NCI-H2171 (cell line): ENCODE results near the gene UTS2B.

ENCODE experiments used
- DNase-seq: peaks from one replicate; lab custom pipeline; 2025; lab: John Stamatoyannopoulos, UW

UTS2B gene, protein sequence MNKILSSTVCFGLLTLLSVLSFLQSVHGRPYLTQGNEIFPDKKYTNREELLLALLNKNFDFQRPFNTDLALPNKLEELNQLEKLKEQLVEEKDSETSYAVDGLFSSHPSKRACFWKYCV

DNA sequence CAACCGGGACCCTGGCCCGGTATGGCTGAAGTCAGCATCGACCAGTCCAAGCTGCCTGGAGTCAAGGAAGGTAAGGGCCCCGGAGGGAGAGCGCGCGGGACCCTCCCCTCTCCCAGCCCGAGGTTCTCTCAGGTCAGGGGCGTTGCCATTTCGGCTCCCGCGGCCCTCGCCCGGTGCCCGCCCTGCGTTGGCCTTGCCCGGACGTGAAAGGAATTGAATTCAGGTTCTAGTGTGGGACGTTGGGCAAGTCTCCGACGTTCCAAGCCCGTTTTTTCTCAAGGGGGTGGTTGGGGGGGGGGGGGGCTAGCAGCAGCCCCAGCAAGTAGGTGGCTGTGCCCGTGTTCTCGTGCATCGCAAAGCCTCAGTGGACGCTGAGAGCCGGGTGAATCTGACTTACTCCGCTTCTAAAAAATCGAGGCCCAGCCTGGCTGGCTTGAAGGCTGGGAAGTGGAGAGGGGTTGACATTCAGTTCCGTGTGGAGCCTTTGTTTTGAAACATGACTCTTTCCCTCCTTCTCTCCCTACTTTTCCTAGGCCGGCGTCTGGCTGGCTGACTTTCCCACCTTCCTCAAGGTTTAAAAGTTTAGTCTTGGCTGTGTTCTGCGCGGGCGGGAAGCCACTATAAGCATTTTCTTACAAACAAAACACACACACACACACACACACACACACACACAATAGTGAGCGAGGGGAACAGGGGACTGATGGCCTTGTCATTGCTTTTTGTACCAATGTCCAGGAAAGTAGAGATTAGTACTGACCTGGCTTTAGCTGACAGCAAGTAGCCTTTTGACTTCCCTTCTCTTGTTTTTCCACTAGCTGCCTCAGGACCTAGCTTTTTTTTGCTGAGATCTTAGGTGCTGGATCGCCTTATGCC is at the start of gene UTS2B:
TSS of gene UTS2B (minus strand) at position 873 of the 876 bp plus-strand sequence. CDS start 48,337 bp downstream, outside the sequence.
- peak; percentile 21 for DNase-seq

DNA sequence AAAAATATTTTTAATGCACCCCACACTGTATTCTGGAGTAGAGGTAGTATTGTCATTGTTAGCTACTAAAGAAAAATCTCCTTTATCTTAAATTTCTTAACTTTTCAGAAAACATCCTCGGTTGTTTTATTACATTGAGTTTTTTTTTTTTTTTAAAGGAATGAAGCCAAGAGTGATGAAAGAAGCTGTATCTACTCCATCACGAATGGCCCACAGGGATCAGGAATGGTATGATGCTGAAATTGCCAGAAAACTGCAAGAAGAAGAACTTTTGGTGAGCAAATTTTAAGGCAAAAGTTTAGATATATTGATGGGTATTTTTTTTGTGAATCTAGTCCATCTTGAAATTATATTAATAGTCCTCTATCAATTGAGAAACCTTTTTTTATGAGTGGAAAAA is 49.7 kb upstream of the UTS2B start:
- no peak for DNase-seq

DNA sequence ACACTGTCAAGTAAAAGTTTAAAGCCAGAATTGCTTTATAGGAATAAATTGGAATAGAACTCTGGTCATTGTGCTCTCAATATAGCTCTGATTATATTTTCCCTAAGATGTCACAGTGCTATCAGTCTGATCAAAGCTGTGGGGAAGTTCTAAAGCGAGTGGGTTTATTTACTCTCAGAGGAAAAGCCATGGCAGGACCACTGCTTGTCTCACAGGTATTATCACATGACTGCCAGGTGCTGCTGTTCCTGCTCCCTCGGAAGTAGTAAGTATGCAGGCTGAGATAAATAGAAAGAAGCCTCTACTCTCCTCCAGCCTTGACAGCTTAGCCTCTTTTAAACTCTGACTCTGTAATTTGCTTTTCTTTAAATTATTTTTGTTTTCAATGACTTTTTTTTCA is 49.1 kb upstream of the UTS2B start:
- no peak for DNase-seq

DNA sequence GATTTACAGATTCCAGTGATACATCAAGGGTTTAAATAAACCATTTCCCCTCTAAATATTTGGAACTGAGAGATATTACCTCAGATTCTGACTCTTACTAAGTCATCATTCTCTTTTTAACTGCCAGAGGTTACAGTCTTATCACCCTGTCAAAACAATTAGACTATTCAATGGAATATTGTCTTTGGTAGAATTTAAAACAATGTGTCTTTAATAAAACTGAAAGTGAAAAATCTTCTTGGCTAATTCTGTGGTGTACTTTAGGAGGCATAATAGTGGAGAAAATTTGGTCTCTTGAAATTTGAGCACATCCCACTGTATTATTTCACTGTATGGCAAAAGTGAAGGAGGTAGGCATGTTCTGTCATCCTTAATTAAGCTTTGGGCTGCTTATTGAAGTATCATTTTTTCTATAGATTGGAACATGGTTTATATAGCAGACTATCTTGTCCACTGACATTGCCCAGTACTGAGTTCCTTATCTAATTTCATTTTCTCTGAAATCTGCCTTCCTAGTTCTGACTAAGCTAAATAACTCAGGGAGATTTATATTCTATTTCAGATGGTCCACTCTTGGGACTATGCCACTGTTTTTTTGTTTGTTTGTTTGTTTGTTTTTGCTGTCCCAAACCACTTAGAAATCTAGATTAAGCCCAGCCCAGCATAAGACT is 48.0 kb upstream of the UTS2B start:
- DNase-seq: no peak

DNA sequence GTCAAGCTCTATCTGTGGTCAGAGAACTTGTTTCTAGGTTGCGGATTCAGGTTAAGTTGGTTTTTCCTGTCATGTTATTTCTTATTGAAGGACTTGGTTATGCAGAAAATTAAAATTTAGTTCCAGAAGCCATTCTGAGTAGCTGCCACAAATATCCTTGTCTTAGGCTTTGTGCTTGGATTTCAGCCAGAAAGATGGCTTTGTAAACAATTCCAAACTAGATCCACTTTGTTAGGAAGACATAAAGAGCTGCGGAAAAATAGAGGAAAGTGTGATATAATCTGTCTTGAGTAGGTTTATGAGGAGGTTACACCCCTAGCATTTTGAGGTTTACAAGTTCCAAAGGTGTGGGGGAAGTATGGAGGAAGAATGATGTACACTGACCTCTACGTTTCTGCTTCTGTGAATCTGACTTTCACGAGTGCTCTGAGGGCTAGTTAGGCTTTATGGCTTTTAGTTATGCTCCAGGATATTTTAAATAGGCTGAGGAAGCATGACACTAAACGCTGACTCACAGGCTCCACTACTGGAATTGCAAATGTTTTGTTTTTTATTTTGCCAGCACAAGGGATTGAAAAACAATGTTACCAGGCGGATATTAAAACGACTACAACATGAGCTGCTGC is 46.3 kb upstream of the UTS2B start:
- no peak for DNase-seq

DNA sequence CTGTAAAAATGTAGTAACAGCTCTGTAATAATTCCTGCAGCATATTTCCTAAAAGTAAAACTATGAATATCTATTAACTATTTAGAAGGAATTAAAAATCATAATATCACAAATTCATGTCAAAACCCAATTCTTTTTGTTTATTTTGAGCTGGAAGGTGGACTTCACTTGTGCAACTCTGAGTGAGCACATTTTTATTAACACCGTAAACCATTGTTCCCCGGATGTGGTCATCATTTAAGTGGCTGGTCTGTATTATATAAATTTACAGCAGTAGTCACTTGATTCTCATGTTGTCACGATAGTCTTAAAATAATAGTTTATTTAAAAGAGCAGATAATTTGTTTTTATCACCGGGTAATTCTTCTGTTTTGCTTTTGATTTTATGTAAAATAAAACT is 43.0 kb upstream of the UTS2B start:
- no peak for DNase-seq

DNA sequence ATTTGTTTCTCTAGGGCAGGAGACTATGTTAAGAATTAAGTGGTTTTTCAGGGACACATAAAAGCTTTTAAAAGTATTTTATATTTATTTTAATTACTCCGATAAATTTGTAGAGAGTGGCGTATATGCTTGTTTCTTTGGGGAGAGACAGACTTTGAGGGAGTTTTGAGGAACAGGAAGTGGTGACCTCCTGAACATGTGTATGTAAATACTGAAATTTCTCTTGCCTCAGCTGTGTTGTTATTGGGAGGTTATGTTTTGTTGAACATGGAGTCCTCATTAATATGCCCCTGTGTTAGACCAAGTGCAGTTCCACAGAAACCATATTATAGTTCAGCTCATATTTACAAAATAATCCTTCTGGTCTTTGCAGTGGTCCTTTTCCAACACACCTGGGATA is 41.8 kb upstream of the UTS2B start:
- no peak for DNase-seq

DNA sequence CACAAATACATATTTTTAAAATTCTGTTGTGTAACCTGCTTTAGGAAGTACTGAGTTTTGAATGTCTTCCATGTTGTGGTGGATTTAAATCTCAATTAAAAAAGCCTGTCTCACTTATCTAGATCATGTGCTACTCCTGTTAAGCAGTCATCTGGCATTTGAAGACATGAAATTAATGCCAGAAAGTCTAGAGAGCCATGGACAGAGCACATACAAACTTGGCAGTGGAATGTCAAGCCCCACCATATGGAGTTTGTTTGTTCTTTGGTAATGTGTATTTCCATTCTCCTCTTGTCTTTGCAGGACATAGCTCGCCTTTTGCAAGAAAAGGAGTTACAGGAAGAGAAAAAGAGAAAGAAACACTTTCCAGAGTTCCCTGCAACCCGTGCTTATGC is 39.3 kb upstream of the UTS2B start:
- DNase-seq: no peak

DNA sequence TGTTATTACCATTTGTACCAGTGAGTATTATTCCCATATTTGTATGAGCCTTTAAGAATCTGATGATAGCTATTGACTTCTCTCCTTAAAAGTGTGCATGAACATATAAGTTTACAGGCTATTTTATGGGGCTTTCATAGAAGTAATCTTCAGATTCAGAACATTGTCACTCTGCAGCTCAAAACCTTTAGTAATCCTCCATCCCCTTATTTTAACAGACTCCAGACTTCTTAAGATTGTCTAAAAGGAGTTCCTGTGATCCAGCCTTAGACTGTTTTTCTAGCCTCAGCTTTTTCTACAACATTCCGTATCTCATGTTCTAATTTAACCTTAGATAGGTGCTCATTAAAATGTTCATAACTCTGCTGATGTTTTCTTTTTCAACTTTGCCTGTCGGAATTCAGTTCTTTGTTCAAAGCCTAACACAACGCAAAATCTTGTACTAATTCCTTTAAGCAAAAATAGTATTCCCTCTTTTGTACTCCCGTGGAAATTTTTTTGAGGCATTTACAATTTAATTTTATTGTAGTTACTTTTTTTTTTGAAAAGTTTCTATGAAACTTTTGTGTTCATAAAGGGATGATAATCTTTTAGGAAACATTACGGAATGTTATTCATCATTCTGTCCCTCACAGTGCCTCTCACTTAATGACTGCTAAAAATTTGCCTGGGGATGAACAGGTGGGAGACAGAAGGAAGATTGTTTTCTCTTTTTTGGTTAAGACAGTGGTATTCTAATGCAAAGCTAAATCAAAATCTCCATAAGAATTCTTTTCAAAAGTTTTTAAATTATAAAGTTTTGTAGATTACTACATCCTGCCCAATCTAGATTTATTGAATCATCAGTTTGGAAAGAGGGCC is 38.7 kb upstream of the UTS2B start:
- DNase-seq: no peak

DNA sequence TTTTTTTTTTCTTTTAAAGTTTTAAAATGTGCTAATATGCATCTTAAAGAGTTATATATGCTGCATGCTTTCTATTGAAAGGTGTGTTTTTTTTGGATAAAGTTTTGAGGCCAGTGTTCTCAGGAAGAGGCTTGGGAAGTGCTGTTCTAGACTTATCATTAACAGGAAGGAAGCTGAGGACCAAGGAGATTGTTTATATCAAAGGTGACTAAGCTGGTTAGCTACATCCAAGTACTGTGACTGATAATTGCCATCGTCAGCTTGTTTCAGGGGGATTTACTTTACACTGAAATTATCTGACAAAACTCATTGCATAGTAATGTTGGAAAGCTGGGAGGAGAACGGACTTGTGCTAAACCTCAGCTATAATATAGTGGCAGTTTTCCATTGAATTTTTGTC is 36.3 kb upstream of the UTS2B start:
- no peak for DNase-seq

DNA sequence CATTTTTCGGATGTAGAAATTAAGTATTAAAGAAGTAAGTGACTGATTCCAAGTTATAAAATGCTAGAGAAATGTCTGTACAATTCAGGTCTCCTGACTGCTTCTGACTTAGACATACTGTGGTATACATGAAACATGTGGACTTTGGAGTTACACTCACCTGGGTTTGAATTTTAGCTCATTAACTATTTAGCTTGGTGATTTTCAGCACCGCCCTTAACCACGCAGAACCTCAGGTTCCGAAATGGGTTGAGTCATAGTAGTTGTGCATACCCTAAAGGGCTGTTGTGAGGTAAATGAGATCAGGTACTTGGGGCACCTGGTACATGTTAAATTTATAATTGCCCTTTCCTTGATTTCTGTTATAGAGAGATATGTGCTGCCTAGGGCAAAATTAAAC is 32.9 kb upstream of the UTS2B start:
- no peak for DNase-seq

DNA sequence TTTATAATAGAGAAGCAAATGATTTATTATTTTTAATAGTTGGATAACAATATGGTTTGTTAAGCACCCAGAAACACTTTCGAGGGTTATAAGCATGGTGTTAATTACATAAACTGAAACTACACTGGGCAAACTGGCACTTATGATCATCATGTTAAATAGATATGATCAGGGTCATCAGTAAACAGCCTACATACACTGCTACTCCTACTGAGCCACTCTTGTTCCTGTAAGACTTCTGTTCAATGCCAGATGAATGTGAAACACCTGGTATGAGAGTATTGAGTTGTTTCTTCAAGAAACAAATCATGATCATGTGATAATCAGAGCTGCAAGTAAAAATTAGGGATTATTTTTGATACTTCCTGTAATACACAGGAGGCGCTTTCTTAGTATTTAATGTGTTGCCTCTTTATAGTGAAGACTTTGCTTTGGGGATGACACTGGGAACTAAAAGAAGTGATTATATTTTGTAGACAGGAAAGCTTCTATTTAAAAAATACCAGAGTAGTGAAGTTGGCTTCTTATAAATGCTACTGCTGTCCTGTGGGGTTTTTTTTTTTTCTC is 32.3 kb upstream of the UTS2B start:
- no peak for DNase-seq

DNA sequence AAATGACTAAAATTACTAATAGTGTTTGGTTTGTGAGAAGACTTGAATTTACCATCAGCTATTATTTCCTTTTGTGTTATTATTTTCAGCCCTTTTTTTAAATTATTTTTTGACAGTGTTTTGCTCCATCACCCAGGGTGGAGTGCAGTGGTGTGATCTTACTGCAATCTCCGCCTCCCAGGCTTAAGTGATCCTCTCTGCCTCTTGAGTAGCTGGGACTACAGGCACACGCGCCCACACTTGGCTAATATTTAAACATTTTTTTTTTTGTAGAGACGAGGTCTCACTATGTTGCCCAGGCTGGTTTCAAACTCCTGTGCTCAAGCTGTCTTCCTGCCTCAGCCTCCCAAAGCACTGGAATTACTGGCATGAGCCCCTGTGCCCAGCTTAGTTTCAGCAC is 31.7 kb upstream of the UTS2B start:
- no peak for DNase-seq

DNA sequence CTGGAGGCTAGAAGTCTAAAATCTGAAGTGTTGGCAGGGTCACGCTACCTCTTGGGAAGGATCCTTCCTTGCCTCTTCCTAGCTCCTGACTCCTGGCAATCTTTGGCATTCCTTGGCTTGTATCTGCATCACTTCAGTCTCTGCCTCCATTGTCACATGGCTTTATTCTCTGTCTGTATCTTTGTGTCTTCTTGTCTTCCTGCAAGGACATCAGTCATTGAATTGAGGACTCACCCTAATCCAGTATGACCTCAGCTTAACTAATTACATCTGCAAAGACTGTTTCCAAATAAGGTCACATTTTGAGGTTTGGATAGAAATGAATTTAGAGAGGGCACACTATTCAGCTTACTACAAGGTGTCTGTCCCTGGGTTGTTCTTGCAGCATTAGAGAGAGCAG is 31.1 kb upstream of the UTS2B start:
- no peak for DNase-seq

DNA sequence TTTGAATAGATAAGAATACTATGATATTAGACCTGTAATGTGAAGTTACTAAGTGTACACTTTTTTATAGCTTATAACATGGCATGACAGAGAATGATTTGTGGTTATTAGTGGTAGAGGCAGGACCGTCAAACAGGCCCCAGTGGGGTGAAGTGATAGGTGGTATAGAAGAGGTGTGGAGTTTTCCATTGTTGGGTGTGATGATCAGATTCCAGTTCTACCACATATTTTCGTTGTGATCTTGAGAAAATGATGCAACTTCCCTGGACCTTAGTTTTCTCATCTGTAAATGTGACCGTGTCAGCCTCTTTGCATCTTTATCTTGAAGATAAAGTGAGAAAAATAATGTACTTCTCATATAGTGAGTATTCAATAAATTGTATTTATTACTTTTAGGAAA is 30.3 kb upstream of the UTS2B start:
- no peak for DNase-seq

DNA sequence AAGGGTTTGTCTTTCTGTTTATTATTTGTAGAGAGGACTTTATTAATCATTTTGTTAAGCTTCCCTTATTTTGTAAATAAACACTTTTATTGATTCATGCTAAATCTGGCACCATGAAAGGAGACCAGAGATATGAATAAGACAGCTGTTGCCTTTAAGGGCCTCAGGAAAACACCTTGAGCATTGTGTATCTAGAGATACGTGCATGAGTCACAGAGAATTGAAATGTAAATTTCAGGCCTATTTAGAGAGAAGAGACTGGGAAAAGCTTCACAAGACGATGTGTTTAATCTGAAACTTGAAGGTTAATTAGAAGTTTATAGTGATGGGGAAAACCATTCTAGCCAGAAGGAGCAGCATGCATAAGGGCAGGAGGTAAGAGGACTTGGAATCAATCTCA is 28.6 kb upstream of the UTS2B start:
- DNase-seq: no peak

DNA sequence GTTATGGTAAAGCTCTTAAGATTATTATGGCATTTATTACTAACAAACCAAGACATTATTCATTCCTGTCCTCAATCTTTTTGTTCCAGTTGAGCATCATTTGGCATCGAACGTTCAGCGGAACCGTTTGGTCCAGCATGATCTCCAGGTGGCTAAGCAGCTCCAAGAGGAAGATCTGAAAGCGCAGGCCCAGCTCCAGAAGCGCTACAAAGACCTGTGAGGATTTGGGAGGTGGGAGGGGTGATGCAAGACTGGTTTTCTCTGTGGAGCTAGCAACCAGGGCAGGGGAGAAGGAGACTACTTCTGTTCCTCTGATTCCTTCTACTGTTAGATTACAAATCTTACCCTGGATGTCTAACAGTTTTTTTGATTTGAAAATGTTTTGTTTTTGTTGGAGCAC is 27.6 kb upstream of the UTS2B start:
- no peak for DNase-seq

DNA sequence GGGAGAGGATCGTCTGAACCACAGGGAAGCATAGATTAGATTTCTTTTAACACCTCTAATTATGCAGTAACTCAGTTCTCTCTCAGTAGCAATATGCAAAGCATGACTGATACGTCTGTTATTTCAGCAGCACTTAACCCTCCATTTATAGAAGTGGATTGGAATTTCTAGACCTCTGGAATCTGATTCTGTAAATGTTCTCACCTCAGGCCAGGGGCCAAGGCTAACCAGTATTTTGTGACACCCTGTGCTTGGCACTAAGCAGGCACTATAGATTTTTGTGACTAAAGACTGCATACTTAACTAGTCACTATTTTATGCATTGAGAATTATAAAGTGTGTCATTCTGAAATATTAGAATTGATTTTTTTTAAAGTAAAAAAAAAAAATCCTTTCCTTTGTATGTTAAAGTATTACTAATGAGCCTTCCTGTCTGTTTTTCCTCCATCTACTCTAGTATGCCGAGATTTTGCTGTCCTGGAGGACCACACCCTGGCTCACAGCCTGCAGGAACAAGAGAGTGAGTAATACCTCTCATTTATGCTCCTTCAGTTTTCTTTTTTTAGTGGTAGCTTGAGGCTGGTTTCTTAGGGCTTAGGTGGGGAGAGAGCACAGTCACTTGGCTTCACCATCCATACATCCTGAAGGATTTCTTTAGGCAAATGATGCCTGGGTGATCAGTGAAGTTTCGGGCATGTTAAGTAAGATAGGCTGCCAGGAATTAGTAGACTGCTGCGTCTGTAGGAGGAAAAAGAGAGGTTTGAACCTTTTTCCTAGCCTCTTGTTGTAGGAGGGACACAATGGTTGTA is 26.5 kb upstream of the UTS2B start:
- DNase-seq: no peak

DNA sequence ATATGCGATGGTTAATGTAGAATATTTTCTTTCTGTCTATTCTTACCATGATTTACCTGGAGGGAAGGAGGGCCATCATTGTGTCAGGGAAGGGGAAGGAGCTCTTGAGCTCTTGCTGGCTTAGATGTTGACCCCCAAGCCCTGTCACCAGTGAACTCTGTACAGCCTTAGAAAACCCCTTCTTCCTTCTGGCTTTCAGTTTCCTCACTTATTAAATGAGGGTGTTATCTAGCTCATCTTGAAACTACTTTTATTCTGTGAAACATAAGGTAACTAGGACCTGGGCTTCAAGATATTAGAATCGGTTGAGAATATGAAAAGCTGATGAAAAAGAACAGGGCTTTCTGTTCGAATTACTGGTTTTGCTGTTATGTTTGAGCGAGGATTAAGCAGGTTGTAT is 25.1 kb upstream of the UTS2B start:
- DNase-seq: no peak

DNA sequence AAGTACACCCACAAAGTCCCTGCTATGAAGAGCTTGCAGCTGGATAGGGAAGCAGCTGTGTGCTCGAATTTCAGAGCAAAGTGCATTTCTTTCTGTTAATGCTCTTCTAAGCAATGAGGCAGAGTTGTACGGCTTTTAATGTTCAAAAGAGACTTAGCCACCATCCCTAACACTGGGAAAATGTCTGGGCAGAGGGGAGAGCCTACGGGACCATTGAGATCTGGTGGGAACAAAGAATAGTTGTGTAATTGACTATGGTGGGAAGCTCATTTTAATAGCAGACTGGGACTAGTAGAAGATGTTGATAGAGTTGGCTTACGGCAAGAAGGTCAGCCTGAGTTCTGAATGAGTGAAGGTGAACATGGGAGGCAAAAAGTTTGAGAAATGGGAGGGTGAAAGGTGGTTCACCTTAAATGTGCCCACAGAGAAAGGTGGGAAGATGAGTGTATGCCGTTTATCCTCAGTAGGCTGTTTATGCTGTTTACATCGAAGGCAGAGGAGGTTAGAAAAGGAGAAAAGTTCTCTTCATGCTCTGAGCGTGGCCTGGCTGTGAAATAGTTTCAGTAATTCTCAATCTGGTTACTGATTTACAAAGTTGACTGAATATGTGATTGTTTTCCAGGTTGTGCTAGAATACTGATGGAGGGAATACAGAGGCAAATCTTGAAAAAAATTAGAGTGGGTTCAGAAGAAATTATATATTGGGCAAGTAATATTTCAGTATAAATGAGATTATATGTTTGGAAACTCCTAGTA is 22.9 kb upstream of the UTS2B start:
- DNase-seq: no peak
